Activated gamma-delta T cell (primary cell): Measurements from ENCODE around the gene DMXL1.

Experiments
- DNase-seq: peaks from one replicate; lab custom pipeline; 2025; lab: John Stamatoyannopoulos, UW

DMXL1 gene

DNA sequence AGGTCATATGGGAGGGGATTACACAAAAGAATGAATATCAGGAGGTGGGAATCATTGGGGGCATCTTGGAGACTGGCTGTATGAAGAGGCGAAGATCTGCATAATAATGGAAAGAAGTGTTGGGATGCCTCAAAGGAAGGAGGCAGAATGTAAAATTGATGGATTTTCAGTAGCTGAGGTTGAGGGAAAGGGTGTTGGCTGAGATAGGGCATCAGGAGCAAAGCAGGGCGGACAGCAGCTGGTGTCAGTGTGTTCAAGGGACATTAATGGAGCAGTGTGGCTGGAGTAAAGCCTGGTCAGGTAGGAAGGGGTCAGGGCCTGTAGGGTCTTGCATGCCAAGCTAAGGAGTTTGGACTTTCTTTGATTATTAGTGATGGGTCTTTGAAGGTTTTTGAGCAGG lies 219.7 kb downstream of the DMXL1 start:
- DNase-seq: no peak

DNA sequence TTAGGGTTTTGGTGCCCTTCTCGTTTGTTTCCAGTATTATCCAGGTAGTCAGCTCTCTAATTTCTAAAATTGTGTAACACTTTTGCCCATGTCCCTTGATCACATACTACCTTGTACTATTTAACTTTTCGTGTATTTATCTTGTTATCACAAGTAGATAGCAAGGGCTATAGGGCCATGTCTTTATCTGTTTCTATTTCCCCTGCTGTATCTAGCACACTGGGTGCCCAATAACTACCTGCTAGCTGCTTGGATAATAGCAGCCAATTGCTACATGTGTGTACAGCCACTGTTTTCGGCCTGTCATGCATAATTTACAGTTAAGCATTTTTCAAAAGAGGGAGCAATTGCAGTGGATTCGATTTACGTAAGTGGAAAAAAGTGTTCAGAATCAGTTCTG lies 220.2 kb downstream of the DMXL1 start:
- DNase-seq: no peak

DNA sequence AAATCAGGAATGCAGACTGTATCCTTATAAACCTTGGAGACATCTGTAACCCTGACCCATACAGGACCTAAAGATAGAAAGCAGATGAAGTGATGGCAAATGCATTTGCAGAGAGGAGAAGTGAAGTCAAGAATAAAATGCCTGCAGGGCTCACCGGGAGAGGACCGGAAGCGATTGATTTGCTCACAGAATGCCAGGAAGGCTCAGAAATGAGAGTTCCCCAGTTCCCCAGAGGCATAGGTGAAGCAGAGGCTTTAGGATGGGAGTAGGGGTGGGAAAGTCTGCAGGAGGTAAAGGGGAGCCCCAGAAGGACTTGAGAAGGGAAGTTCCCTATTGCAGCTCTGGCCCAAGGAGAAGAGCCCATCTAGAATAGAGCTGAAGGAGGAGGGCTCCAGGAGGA lies 221.0 kb downstream of the DMXL1 start:
- no peak for DNase-seq

DNA sequence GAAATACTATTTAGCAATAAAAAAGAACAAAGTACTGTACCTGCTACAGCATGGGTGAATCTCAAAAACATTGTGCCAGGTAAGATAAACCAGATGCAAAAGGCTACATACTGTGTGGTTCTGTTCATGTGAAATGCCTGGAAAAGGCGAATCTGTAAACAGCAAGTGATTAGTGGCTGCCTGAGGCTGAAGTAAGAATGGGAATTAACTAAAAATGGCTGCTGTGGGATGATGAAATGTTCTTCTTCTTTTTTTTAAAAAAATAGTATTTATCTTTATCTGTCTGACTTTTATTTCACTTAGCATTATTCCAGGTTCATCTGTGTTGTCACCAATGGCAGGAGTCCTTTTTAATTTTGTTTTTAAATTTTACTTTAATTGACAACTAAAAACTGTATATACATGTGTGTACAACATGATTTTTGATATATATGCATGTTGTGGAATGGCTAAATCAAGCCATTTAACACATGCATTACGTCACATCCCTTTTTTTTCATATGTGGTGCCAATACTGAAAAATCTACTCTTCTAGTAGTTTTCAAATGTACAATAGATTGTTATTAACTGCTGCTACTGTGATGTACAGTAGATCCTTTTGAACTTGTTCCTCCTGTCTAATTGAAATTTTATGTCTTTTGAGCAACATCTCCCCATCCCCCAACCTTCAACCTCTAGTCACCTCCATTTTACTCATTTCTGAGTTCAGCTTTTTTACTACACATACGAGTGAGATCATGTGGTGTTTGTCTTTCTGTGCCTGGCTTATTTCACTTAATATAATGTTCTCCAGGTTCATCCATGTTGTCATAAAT lies 222.0 kb downstream of the DMXL1 start:
- DNase-seq: no peak

DNA sequence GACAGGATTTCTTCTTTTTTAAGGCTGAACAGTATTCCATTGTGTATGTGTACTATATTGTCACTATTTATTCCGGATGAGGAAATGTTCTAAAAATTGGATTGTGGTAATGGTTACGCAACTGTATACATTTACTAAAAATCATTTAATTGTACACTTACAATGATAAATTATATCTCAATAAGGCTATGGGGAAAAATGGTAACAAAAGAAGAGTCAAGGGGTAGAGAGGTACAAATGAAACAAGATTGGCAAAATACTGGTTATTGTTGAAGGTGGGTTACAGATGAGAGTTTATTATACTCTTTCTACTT lies 222.6 kb downstream of the DMXL1 start:
- DNase-seq: no peak
